Activated CD4-positive, alpha-beta T cell treated with anti-CD3 and anti-CD28 coated beads for 36 hours (primary cell): ENCODE data around the gene DNAJC10. TPM values are rescaled to one million over a fixed set of nuclear protein-coding genes. Genes with fewer than 3 reads are reported as not detected.

Experiments
- ATAC-seq: fragments of 200-7000 bp; cut with Tn5 transposase; one replicate; pipeline ENCODE4 v1.10.0; 2021; ENCODE audit warnings: mild to moderate bottlenecking, moderate library complexity
- CTCF ChIA-PET: fragments of 350-600 bp; sonication (Branson Sonifier 250); formaldehyde crosslinking; loops from one replicate; lab custom pipeline; 2021; ENCODE audit warnings: antibody characterized with exemption; lab: Charles Lee
- POLR2A ChIA-PET: fragments of 350-600 bp; sonication (Branson Sonifier 250); formaldehyde crosslinking; loops from one replicate; lab custom pipeline; 2021; ENCODE audit warnings: antibody characterized with exemption, inconsistent platforms; lab: Charles Lee
- DNase-seq: peaks from one replicate; pipeline ENCODE4 v3.0.0-alpha.2; 2020
- H3K27ac Mint-ChIP-seq: one replicate; pipeline ENCODE4 v1.8.0; 2021; ENCODE audit warnings: mixed read lengths
- H3K27me3 Mint-ChIP-seq: one replicate; pipeline ENCODE4 v1.8.0; 2021; ENCODE audit warnings: mixed read lengths
- H3K36me3 Mint-ChIP-seq: one replicate; pipeline ENCODE4 v1.8.0; 2021; ENCODE audit warnings: low read depth, mixed read lengths
- H3K4me1 Mint-ChIP-seq: one replicate; pipeline ENCODE4 v1.8.0; 2021; ENCODE audit warnings: mixed read lengths
- H3K4me3 Mint-ChIP-seq: one replicate; pipeline ENCODE4 v1.8.0; 2021; ENCODE audit warnings: mild to moderate bottlenecking, moderate library complexity, mixed read lengths
- H3K9me3 Mint-ChIP-seq: one replicate; pipeline ENCODE4 v1.8.0; 2021; ENCODE audit warnings: low read depth, mixed read lengths
- intact Hi-C, 2 experiments: fragments of 100-400 bp; cut with DNase I in 1 of 2; cut with micrococcal nuclease in 1 of 2; formaldehyde crosslinking; loops; one replicate each; pipeline versions ENCODE4 v1.14.2 to v1.15.1; 2022 to 2024; cut with DNase I, micrococcal nuclease
- total RNA-seq, 2 experiments: library from RNA; stranded (reverse); gene quantifications; one replicate each; pipeline ENCODE4 v1.2.3, GENCODE V29; 2021

Gene DNAJC10
- total RNA-seq, 2 experiments from 2014 or later: 41.7 to 48.9 TPM

GRCh38 chr2:182833084-182833854 lies 117.2 kb downstream of the DNAJC10 start:
- DNase-seq (no peak), ATAC-seq (no peak)
- POLR2A ChIA-PET: no interaction called here
- Mint-ChIP-seq H3K27ac (no peak overlapping the region), H3K36me3 (no peaks in the 10 kb centered on the region), H3K27me3 (peaks cover 27% of the 10 kb centered on the region), H3K9me3 (no peaks in the 10 kb centered on the region), H3K4me3 (no peak overlapping the region), H3K4me1 (no peaks in the 10 kb centered on the region)
- CTCF ChIA-PET: no interaction called here
- intact Hi-C loops: no loop called here

GRCh38 chr2:182834293-182834692 lies 118.2 kb downstream of the DNAJC10 start:
- Mint-ChIP-seq H3K27me3 (peaks cover 31% of the 10 kb centered on the region), H3K36me3 (no peaks in the 10 kb centered on the region), H3K4me1 (no peaks in the 10 kb centered on the region), H3K27ac (no peak overlapping the region), H3K9me3 (no peaks in the 10 kb centered on the region), H3K4me3 (no peak overlapping the region)
- no peak for DNase-seq
- no peak for ATAC-seq
- ChIA-PET POLR2A (no interaction called here), CTCF (no interaction called here)
- intact Hi-C loops: no loop called here

GRCh38 chr2:182836451-182836850 lies 120.4 kb downstream of the DNAJC10 start:
- peaks cover 27% of the 10 kb centered on the region for H3K27me3 Mint-ChIP-seq
- no peak overlapping the region for H3K27ac Mint-ChIP-seq
- H3K4me1 Mint-ChIP-seq: no peaks in the 10 kb centered on the region
- intact Hi-C loops: no loop called here
- ChIA-PET CTCF (no interaction called here), POLR2A (no interaction called here)
- H3K9me3 Mint-ChIP-seq: no peaks in the 10 kb centered on the region
- ATAC-seq (no peak), DNase-seq (no peak)
- no peaks in the 10 kb centered on the region for H3K36me3 Mint-ChIP-seq
- no peak overlapping the region for H3K4me3 Mint-ChIP-seq

Other genes starting within 250 kb of the DNAJC10 start
- gene FRZB, start 150.4 kb downstream of the DNAJC10 start, total RNA-seq: not detected